Muscle of leg (tissue), 11 donors: ENCODE results near the gene MISP. TPM values are rescaled to one million over a fixed set of nuclear protein-coding genes. Genes with fewer than 3 reads are reported as not detected.
A peak's percentile ranks its signal among the peaks of the same experiment; 100 is the strongest.

Experiments used
- DNase-seq: peaks from one replicate; pipeline ENCODE4 v3.0.0; 2013
- H3K27ac ChIP-seq: one replicate; pipeline ENCODE4 v1.5.1; 2013; ENCODE audit warnings: mild to moderate bottlenecking, low read length, control low read depth
- H3K27me3 ChIP-seq: one replicate; pipeline ENCODE4 v1.6.1; 2013; ENCODE audit warnings: low read length; ENCODE audit not compliant: control insufficient read depth, insufficient read depth
- H3K36me3 ChIP-seq: one replicate; pipeline ENCODE4 v1.6.1; 2013; ENCODE audit warnings: low read length; ENCODE audit not compliant: control insufficient read depth, insufficient read depth
- H3K4me1 ChIP-seq: one replicate; pipeline ENCODE4 v1.6.1; 2013; ENCODE audit warnings: low read length; ENCODE audit not compliant: control insufficient read depth, insufficient read depth
- H3K4me3 ChIP-seq: one replicate; pipeline ENCODE4 v1.5.1; 2013; ENCODE audit warnings: low read length, control low read depth
- H3K9me3 ChIP-seq: replicated peaks from 2 replicates; pipeline ENCODE4 v1.6.1; 2013; ENCODE audit warnings: low read depth, low read length; ENCODE audit not compliant: control insufficient read depth
- WGBS: methylation state at CpG from one replicate; pipeline ENCODE4 v1.1.5; 2013; ENCODE audit warnings: missing lambda C conversion rate; ENCODE audit not compliant: insufficient coverage; 5-methylcytosine and 5-hydroxymethylcytosine counted together
- polyA plus RNA-seq, 8 donors: library from polyadenylated mRNA; unstranded; fragments of 120-200 nt; gene quantifications; one replicate each; pipeline versions ENCODE4 v1.2.1 to v1.2.3, GENCODE V29; 2013; ENCODE audit warnings: inconsistent platforms in 1 of 8, low replicate concordance in 1 of 8; ENCODE audit not compliant: insufficient read length in 8 of 8, insufficient read depth in 1 of 8
- total RNA-seq: library from RNA; stranded (reverse); fragments of 120-200 nt; gene quantifications from one replicate; pipeline ENCODE4 v1.2.4, GENCODE V29; 2013

The MISP gene
- total and polyA plus RNA-seq, 9 donors, result 0.09 to 11.6 (median 0.16) TPM; not detected in 1

DNA sequence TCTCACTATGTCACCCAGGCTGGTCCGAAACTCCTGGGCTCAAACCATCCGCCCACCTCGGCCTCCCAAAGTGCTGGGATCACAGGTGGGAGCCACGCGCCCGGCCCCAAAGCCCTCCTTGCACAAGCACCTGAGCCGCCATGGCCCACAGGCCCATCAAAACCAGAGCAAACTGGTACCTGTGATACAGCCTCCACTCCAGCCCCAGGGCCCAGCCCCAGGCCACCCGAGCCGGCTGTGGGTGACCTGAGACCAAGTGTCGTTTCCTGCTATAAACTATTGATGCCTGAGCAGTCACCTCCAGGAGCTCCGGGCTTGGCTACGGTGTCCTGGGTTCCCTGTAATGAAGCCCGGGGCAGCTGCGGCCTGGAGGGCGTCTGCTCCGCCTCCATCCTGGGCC is 36.6 kb downstream of the MISP start:
- no peak overlapping the region for H3K4me3 ChIP-seq
- WGBS, result 81% methylated on average over 13 of the region's 16 CpGs
- H3K36me3 ChIP-seq, result no peaks in the 10 kb centered on the region
- DNase-seq, result no peak
- H3K27ac ChIP-seq, result peak overlapping the region; percentile 29
- peaks cover 34% of the 10 kb centered on the region for H3K4me1 ChIP-seq
- H3K27me3 ChIP-seq, result peaks cover 1% of the 10 kb centered on the region
- no peaks in the 10 kb centered on the region for H3K9me3 ChIP-seq

DNA sequence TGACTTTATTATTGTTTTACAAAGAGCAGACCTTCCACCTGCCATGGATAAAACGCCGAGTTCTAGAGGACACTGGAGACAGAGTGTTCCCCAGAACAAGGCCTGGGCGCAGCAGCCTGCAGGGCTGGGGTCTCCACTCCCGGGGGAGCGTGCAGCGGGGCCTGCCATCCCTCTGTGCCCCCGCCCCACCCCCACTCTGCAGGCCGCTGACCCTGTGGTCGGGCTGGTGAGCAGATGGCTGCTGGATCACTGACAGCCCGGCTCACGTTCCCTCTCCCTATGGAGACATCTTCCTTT is 37.7 kb downstream of the MISP start:
- Histone ChIP-seq H3K9me3 (no peaks in the 10 kb centered on the region), H3K27me3 (no peaks in the 10 kb centered on the region), H3K4me3 (no peak overlapping the region), H3K4me1 (peaks cover 31% of the 10 kb centered on the region), H3K36me3 (no peaks in the 10 kb centered on the region), H3K27ac (peak overlapping the region; percentile 63)
- no peak for DNase-seq
- WGBS, result 19% methylated on average over 11 of the region's 11 CpGs

DNA sequence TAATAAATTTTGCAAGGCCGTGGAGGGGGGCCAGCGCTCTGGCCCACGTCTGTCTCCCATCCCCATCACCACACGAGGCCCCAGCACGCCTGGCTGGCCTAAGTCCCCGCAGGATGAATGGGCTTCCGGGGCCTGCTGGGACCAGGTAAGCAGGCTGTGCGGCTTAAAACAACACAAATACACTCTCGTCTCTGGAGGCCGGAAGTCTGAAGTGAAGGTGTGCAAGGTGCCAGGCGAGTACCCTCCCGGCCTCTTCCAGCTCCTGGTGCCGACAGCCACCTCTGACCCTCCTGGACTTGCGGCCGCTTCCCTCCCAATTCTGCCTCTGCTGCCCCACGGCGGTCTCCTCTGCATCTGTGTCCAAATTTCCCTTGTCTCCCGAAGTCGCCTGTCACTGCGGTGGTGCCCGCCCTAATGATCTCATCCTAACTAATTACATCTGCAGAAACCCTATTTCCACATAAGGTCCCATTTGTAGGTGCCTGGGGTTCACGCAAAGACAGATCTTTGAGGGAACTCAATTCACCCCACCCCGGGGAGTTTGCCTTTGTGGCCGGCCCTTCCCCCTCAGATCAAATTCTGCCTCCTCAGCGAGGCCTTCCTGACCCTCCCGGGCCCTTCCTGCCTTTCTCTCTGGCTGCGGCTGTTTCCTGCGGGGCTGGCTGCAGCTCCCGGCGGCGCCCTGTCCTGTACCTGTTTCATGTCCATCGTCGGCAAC is 38.2 kb downstream of the MISP start:
- Histone ChIP-seq H3K36me3 (no peaks in the 10 kb centered on the region), H3K4me3 (no peak overlapping the region), H3K27me3 (no peaks in the 10 kb centered on the region), H3K27ac (peak overlapping the region; percentile 63), H3K4me1 (peaks cover 31% of the 10 kb centered on the region), H3K9me3 (no peaks in the 10 kb centered on the region)
- WGBS, result 9% methylated on average over 28 of the region's 33 CpGs
- peak; percentile 61 for DNase-seq

DNA sequence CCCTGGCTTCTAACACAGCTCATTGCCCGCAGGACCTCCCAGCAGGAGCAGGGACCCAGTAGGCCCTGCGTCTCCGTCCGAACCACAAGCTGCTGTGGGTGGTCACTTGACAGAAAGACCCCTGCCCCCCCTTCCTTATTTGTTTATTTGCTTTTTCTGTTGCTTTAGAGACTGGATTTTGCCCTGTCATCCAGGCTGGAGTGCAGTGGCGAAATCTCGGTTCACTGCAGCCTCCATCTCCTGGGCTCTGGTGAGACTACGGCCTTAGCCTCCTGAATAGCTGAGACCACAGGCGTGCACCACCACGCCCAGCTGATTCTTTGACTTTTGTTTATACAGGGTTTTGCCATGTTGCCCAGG is 38.8 kb downstream of the MISP start:
- no peaks in the 10 kb centered on the region for H3K36me3 ChIP-seq
- no peak for DNase-seq
- H3K4me3 ChIP-seq, result no peak overlapping the region
- WGBS, result 70% methylated on average over 4 of the region's 9 CpGs
- H3K27ac ChIP-seq, result peak overlapping the region; percentile 63
- no peaks in the 10 kb centered on the region for H3K9me3 ChIP-seq
- H3K27me3 ChIP-seq, result no peaks in the 10 kb centered on the region
- H3K4me1 ChIP-seq, result peaks cover 32% of the 10 kb centered on the region

DNA sequence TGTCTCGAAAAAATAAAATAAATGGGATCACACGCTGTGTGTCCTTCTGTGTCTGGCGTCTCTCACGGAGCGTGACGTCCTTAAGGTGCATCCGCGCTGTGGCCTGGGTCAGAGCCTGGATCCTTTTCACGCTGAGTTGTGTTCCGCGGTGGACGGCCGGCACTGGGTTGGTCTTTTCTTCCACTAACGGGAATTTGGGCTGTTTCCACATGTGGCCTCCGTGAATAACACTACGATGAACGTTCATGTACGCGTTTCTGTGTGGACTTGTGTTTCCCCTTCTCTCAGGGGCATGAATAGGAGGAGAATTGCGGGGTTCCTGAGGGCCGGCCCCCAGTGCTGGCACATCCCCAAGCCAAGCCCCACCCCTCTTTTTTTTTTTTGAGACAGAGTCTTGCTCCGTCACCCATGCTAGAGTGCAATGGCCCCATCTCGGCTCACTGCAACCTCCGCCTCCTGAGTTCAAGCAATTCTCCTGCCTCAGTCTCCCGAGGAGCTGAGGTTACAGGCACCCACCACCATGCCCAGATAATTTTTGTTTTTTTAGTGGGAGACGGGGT is 40.2 kb downstream of the MISP start:
- Histone ChIP-seq H3K36me3 (no peaks in the 10 kb centered on the region), H3K27ac (no peak overlapping the region)

DNA sequence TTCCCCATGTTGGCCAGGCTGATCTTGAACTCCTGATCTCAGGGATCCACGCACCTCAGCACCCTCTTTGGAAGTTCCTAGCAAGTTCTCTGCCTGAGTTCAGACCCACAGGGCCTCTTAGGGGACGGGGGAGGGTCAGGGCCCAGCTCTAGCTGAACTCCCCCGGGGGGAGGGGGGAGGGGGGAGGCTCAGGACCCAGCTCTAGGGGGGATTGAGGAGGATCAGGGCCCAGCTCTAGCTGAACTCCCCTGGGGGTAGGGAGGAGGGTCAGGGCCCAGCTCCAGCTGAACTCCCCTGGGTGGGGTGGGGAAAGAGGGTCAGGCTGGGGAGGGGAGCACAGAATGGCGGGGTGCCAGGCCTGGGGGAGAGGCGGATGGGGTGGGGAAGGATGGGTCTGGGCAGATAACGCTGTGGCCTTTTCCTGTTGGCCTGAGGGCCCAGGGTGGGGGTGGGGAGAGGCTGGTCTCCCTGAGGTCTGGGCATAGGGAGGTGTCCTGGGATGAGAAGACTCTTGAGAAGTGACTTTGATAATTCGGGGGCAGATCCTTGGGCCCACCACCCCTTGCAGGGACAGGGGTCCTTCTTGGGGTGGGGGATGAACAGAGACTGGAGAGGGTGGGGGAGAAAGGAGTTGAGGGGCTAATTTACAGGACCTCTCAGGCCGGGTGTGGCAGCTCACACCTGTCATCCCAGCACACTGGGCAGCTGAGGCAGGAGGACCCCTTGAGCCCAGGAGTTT is 40.8 kb downstream of the MISP start:
- peaks cover 52% of the 10 kb centered on the region for H3K4me1 ChIP-seq
- WGBS, result 47% methylated on average over 5 of the region's 8 CpGs
- H3K4me3 ChIP-seq, result no peak overlapping the region
- H3K36me3 ChIP-seq, result no peaks in the 10 kb centered on the region
- DNase-seq, result peak; percentile 15
- H3K27ac ChIP-seq, result peak overlapping the region; percentile 42
- no peaks in the 10 kb centered on the region for H3K27me3 ChIP-seq
- no peaks in the 10 kb centered on the region for H3K9me3 ChIP-seq

More for the DNA sequence above, 40.2 kb downstream of the MISP start:
- peaks cover 46% of the 10 kb centered on the region for H3K4me1 ChIP-seq
- H3K4me3 ChIP-seq, result no peak overlapping the region
- no peaks in the 10 kb centered on the region for H3K27me3 ChIP-seq
- 87% methylated on average over 14 of the region's 26 CpGs for WGBS
- H3K9me3 ChIP-seq, result no peaks in the 10 kb centered on the region
- peak; percentile 22 for DNase-seq

DNA sequence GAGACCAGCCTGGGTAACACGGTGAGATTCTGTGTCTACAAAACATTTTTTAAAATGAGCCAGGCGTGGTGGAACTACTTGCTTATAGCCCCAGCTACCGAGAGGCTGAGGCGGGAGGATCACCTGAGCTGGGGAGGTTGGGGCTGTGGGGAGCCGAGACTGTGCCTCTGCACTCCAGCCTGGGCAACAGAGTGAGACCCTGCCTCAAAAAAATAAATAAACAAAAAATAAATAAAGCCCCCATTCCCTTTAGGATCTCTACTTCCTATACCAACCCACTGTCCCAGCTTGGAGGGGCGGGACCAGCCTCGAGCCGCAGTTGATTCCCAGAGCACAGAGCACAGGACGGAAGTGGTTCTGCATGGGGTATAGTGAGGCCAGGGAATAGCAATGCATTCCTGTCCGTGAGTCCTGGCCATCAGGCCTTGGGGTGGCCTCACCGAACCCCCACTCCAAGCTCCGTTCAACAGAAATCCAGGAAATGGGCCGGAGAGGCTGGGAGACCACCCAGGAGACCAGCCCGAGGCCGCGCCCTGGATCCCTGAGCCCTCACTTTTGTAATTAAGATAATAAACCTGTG is 41.5 kb downstream of the MISP start:
- DNase-seq, result peak; percentile 15
- WGBS, result 73% methylated on average over 4 of the region's 16 CpGs
- peaks cover 52% of the 10 kb centered on the region for H3K4me1 ChIP-seq
- H3K27me3 ChIP-seq, result no peaks in the 10 kb centered on the region
- H3K4me3 ChIP-seq, result no peak overlapping the region
- no peaks in the 10 kb centered on the region for H3K9me3 ChIP-seq
- peak overlapping the region; percentile 42 for H3K27ac ChIP-seq
- H3K36me3 ChIP-seq, result no peaks in the 10 kb centered on the region

DNA sequence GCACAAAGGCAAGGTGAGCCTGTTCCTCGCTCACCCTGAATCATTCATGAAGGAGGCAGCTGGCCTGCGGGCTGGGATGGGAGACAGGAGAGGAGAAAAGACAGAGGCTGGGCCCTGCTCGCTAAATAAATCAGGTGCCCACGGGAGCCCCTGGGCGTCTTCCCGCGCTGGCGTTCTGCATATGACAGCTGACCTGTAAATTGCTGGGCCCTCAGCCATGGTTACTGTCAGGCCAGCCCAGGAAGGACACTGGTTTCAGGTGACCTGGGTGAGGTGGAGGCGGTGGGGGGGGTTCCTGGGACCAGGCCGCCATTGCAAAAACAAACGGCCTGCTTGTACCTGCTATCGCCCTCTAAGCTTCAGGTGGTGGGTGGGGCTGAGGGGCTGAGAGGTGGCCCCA is 42.9 kb downstream of the MISP start:
- H3K4me1 ChIP-seq, result peaks cover 44% of the 10 kb centered on the region
- 91% methylated on average over 9 of the region's 12 CpGs for WGBS

DNA sequence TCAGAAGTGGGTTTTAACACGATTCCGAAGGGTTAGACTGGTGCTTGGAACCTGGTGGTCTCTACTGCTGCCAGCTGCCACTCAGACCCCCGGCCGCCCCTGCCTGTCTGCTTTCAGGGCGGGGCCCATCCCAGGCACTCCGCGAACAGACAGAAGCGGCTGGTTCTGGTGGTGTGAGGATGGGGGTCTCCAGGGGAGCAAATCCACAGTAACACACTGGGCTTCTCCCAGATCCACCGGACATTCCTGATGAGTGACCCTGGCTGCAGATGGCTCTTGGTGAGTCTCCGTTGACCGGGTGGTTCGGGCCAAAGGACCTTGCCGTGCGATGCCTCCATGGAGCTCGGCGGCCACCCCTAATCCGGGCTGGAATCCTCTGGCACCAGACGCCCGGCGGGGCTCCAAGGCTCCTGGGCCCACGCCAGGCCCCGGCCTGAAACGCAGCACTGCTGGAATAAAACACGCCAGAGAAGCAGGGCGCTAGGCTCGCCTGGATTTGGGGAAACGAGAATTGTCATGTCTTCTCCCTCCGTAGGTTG is 44.2 kb downstream of the MISP start:
- H3K4me1 ChIP-seq, result peaks cover 48% of the 10 kb centered on the region

More for the DNA sequence above, 42.9 kb downstream of the MISP start:
- no peak overlapping the region for H3K27ac ChIP-seq
- H3K36me3 ChIP-seq, result peaks cover 4% of the 10 kb centered on the region
- no peaks in the 10 kb centered on the region for H3K27me3 ChIP-seq
- H3K9me3 ChIP-seq, result no peaks in the 10 kb centered on the region
- peak; percentile 4 for DNase-seq
- no peak overlapping the region for H3K4me3 ChIP-seq

More for the DNA sequence above, 44.2 kb downstream of the MISP start:
- Histone ChIP-seq H3K27me3 (no peaks in the 10 kb centered on the region), H3K9me3 (no peaks in the 10 kb centered on the region), H3K4me3 (no peak overlapping the region), H3K27ac (peak overlapping the region; percentile 79), H3K36me3 (peaks cover 17% of the 10 kb centered on the region)
- peak; percentile 69 for DNase-seq
- WGBS, result 49% methylated on average over 19 of the region's 28 CpGs
